Adrenal gland (tissue), 12 donors: ENCODE data around the gene ARHGEF40. TPM values are rescaled to one million over a fixed set of nuclear protein-coding genes. Genes with fewer than 3 reads are reported as not detected.

Source experiments
- DNase-seq, 7 donors: peaks; one replicate each; pipeline ENCODE4 v3.0.0-alpha.2; 2019 to 2020
- H3K27ac ChIP-seq, 5 donors: fragments of 200-600 bp; sonication (generic) in 4 of 5; 1 replicate in 3 of 5; 2 replicates in 2 of 5; pipeline versions ENCODE4 v1.5.1 to v1.8.0; 2016 to 2020; ENCODE audit warnings: mild to moderate bottlenecking in 1 of 5
- H3K27me3 ChIP-seq: fragments of 200-600 bp; 2 replicates; pipeline ENCODE4 v1.8.0; 2021
- H3K36me3 ChIP-seq, 2 donors: fragments of 200-600 bp; replicated peaks in 1 of 2; 1 replicate in 1 of 2; 2 replicates in 1 of 2; pipeline versions ENCODE4 v1.5.1 to v1.8.0; 2018 to 2022
- H3K4me1 ChIP-seq, 2 donors: fragments of 200-600 bp; replicated peaks in 1 of 2; 1 replicate in 1 of 2; 2 replicates in 1 of 2; pipeline versions ENCODE4 v1.5.1 to v1.8.0; 2018 to 2021
- H3K4me3 ChIP-seq, 4 donors: fragments of 200-600 bp; sonication (generic) in 3 of 4; one replicate each; pipeline ENCODE4 v1.5.1; 2016 to 2018
- H3K9me3 ChIP-seq, 3 donors: fragments of 200-600 bp; sonication (generic) in 1 of 3; replicated peaks in 1 of 3; 1 replicate in 2 of 3; 2 replicates in 1 of 3; pipeline versions ENCODE4 v1.5.1 to v1.8.0; 2016 to 2021
- CTCF ChIP-seq, 6 experiments: fragments of 450-650 bp in 4 of 6; fragments of 200-600 bp in 2 of 6; sonication (generic) in 1 of 6; IDR thresholded peaks; 1 replicate in 5 of 6; 2 replicates in 1 of 6; pipeline versions ENCODE4 v1.5.1 to v1.8.0; 2016 to 2021; ENCODE audit warnings: antibody characterized with exemption in 6 of 6, mild to moderate bottlenecking in 2 of 6, moderate library complexity in 1 of 6
- POLR2A ChIP-seq, 2 donors: fragments of 450-650 bp; IDR thresholded peaks; one replicate each; pipeline ENCODE4 v1.6.1; 2017; ENCODE audit warnings: antibody characterized with exemption in 2 of 2, mild to moderate bottlenecking in 2 of 2, moderate library complexity in 1 of 2
- WGBS, 4 donors: extraction: QIAGEN DNeasy Blood & Tissue Kit in 2 of 4; methylation state at CpG; one replicate each; pipeline versions ENCODE4 v1.1.5 to v1.1.7; 2013 to 2017; 5-methylcytosine and 5-hydroxymethylcytosine counted together
- intact Hi-C, 2 donors: fragments of 100-400 bp; cut with DNase I; formaldehyde crosslinking; loops; one replicate each; pipeline versions ENCODE4 v1.14.1 to v1.15.0; 2022 to 2023
- polyA plus RNA-seq, 3 donors: library from polyadenylated mRNA; stranded (reverse); fragments of 200-250 nt in 2 of 3; fragments of 350-450 nt in 1 of 3; fragmentation: Illumina TruSeq in 1 of 3; extraction: RNeasy Lipid Tissue Mini Kit (QIAGEN cat#74804) in 1 of 3; gene quantifications; one replicate each; pipeline ENCODE4 v1.2.3, GENCODE V29; 2013 to 2014
- total RNA-seq, 9 donors: library from RNA; depleted of rRNA in 4 of 9; stranded (reverse); fragments of >200 nt in 4 of 9; fragments of 120-200 nt in 1 of 9; fragmentation: NEBNext Ultra II Directional in 1 of 9; extraction: Animal tissue kit (Norgen Biotek cat#: 25700) in 1 of 9; gene quantifications; one replicate each; pipeline versions ENCODE4 v1.1.0 to v1.2.4, GENCODE V29; 2013 to 2023
- donor health status: healthy with polysubstance abuse.
- donor health status: Bipolar disorder and iron deficiency.
- donor health status: DM: yes; HTN: yes; CAD: no.
- donor health status: DM: no; HTN: no; CAD: no.
- donor health status: DM: no; HTN: no; CAD: no.
- donor health status: DM: yes; HTN: yes; CAD: no.

Gene ARHGEF40
- total and polyA plus RNA-seq, 12 donors: 48.7 to 258 (median 134) TPM

GRCh38 chr14:21036751-21037150, 33.4 kb upstream of the ARHGEF40 start:
- Histone ChIP-seq H3K27me3 (no peaks in the 10 kb centered on the region), H3K9me3 (no peaks in the 10 kb centered on the region), H3K4me3 (no peak overlapping the region), H3K27ac (peak overlapping the region in 1 of 5 donors; percentile 26), H3K4me1 (peaks cover 17 to 36% of the 10 kb centered on the region in 2 donors), H3K36me3 (no peaks in the 10 kb centered on the region)
- TF ChIP-seq CTCF (IDR thresholded peaks at IDR 0.05): no peak
- TF ChIP-seq POLR2A (IDR thresholded peaks at IDR 0.05): no peak
- intact Hi-C loops: no loop called here
- no peak for DNase-seq
- 83 to 93% (median 88%) methylated on average over 7 of the region's 7 CpGs for WGBS, 4 donors

- TF ChIP-seq POLR2A (IDR thresholded peaks at IDR 0.05) (no peak), CTCF (IDR thresholded peaks at IDR 0.05) (no peak)
- H3K9me3 ChIP-seq: no peaks in the 10 kb centered on the region
- H3K36me3 ChIP-seq: no peaks in the 10 kb centered on the region
- H3K4me3 ChIP-seq: no peak overlapping the region
- no peak for DNase-seq
- no peaks in the 10 kb centered on the region for H3K27me3 ChIP-seq
- peak overlapping the region in 1 of 5 donors; percentile 26 for H3K27ac ChIP-seq
- intact Hi-C loops: no loop called here
- 72 to 90% (median 85%) methylated on average over 3 of the region's 3 CpGs for WGBS, 4 donors
- H3K4me1 ChIP-seq: peaks cover 17 to 40% of the 10 kb centered on the region in 2 donors
These were observed 32.9 kb upstream of the ARHGEF40 start for GRCh38 chr14:21037156-21037555.

GRCh38 chr14:21038441-21039422, 31.4 kb upstream of the ARHGEF40 start:
- H3K27me3 ChIP-seq: no peaks in the 10 kb centered on the region
- 16 to 21% (median 19%) methylated on average over 9 to 10 of the region's 10 CpGs for WGBS, 4 donors
- peak in 1 of 2 donors; percentile 62 for TF ChIP-seq POLR2A (IDR thresholded peaks at IDR 0.05)
- no peak for TF ChIP-seq CTCF (IDR thresholded peaks at IDR 0.05)
- H3K9me3 ChIP-seq: no peaks in the 10 kb centered on the region
- H3K4me3 ChIP-seq: no peak overlapping the region
- DNase-seq: peak; percentile 73 to 92 (median 87)
- peaks cover 28 to 54% of the 10 kb centered on the region in 2 donors for H3K4me1 ChIP-seq
- no peaks in the 10 kb centered on the region for H3K36me3 ChIP-seq
- H3K27ac ChIP-seq: peak overlapping the region; percentile 42 to 86 (median 76)
- intact Hi-C loops: no loop called here

- Histone ChIP-seq H3K4me1 (peaks cover 35 to 62% of the 10 kb centered on the region in 2 donors), H3K4me3 (no peak overlapping the region), H3K36me3 (no peaks in the 10 kb centered on the region), H3K27ac (peak overlapping the region in 4 of 5 donors; percentile 43 to 86 (median 78)), H3K9me3 (no peaks in the 10 kb centered on the region), H3K27me3 (no peaks in the 10 kb centered on the region)
- TF ChIP-seq CTCF (IDR thresholded peaks at IDR 0.05) (peak; percentile 46 to 84 (median 74)), POLR2A (IDR thresholded peaks at IDR 0.05) (no peak)
- DNase-seq: peak; percentile 58 to 80 (median 73)
- WGBS, 4 donors: 49 to 53% (median 52%) methylated on average over 8 of the region's 8 CpGs
- intact Hi-C loops: no loop called here
These were observed 30.3 kb upstream of the ARHGEF40 start for GRCh38 chr14:21039585-21040369.
